ENCODE results near the gene MTA3. TPM values are rescaled to one million over a fixed set of nuclear protein-coding genes. Genes with fewer than 3 reads are reported as not detected.

Gene MTA3
- total and polyA plus RNA-seq, 8 donors: 23.9 to 82.8 (median 70.6) TPM

- peaks cover 0 to under 1% of the 10 kb centered on the region in 2 donors for H3K36me3 ChIP-seq
- ATAC-seq (no peak), DNase-seq (no peak)
- TF ChIP-seq, protein P1, sequence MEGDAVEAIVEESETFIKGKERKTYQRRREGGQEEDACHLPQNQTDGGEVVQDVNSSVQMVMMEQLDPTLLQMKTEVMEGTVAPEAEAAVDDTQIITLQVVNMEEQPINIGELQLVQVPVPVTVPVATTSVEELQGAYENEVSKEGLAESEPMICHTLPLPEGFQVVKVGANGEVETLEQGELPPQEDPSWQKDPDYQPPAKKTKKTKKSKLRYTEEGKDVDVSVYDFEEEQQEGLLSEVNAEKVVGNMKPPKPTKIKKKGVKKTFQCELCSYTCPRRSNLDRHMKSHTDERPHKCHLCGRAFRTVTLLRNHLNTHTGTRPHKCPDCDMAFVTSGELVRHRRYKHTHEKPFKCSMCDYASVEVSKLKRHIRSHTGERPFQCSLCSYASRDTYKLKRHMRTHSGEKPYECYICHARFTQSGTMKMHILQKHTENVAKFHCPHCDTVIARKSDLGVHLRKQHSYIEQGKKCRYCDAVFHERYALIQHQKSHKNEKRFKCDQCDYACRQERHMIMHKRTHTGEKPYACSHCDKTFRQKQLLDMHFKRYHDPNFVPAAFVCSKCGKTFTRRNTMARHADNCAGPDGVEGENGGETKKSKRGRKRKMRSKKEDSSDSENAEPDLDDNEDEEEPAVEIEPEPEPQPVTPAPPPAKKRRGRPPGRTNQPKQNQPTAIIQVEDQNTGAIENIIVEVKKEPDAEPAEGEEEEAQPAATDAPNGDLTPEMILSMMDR (IDR thresholded peaks at IDR 0.05): no peak
- no peak overlapping the region for H3K4me3 ChIP-seq
- no peaks in the 10 kb centered on the region for H3K9me3 ChIP-seq
- no peaks in the 10 kb centered on the region for H3K4me1 ChIP-seq
- H3K27ac ChIP-seq: no peak overlapping the region
- intact Hi-C loops (cut with DNase I): no loop called here
- H3K27me3 ChIP-seq: no peaks in the 10 kb centered on the region
Measured at GRCh38 chr2:42651057-42651456, 82.6 kb downstream of the MTA3 start.

DNA sequence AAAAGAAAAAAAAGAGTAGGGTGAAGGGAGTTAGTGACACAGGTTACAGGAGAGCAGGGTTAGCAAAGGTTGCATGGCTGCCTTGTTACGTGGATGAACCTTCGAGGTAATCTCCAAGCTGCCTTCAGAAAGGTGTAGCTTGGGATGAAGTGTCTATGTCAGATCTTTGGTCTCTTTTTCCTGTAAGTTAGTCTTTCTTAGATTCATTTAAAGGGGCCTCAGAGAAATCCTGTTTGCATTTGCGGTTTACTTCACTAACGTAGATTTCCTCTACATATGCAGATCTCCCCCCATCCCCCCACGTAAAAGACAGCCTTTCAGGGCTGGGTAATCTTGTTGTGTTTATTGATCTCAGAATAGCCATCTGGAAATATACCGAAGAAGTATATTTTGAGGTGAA, 83.7 kb downstream of the MTA3 start:
- intact Hi-C loops (cut with DNase I): no loop called here
- TF ChIP-seq, protein P1 (IDR thresholded peaks at IDR 0.05): no peak
- no peak overlapping the region for H3K4me3 ChIP-seq
- H3K4me1 ChIP-seq: no peaks in the 10 kb centered on the region
- no peak overlapping the region for H3K27ac ChIP-seq
- ATAC-seq (no peak), DNase-seq (no peak)
- no peaks in the 10 kb centered on the region for H3K27me3 ChIP-seq
- H3K36me3 ChIP-seq: no peaks in the 10 kb centered on the region
- H3K9me3 ChIP-seq: no peaks in the 10 kb centered on the region

DNA sequence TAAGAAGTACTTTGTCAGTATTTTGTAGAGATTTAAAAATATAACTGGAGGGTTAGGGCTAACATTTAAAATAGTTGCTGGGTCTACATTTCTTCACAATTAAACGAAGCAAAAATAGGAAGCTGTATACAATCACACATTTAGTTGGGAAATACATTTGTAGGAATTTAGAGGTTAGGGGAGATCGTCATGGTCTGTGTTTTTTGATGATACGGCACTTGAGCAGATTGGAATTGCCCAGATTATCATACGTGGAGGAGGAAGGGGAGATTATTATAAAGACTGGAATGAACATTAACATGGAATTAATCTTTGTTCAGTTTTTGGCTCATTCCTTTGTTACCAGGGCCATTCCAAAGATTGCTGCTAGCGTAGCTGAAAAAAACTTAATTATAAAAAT, 84.6 kb downstream of the MTA3 start:
- TF ChIP-seq, protein P1 (IDR thresholded peaks at IDR 0.05): no peak
- intact Hi-C loops (cut with DNase I): no loop called here
- no peaks in the 10 kb centered on the region for H3K27me3 ChIP-seq
- no peak overlapping the region for H3K4me3 ChIP-seq
- no peak overlapping the region for H3K27ac ChIP-seq
- no peak for ATAC-seq
- H3K9me3 ChIP-seq: no peaks in the 10 kb centered on the region
- H3K4me1 ChIP-seq: no peaks in the 10 kb centered on the region
- DNase-seq: no peak
- no peaks in the 10 kb centered on the region for H3K36me3 ChIP-seq

DNA sequence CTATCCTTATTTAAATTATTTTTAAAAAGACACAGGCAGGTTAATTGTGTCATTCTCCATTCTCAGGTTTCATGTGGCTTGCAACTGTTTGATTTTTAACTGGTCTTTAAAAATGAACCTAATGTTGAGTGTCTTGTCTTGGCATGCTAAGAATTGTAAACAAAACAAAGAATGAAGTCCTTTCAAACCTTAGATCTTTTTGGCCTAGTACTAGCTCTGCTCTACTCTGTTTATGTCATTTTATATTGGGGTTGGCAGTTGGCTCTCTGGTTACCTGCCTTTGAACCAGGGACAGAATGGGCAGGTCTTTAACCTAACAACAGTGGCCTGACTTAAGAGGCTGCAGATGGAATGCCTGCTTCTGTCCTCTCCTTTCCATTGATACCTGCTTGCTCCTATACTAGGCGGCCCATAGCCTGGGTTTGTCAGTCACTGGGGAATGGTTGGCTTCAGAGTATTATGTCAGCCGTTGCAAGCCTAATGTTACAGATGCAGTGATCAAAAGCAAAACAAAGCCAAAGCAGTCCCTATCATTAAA, 85.5 kb downstream of the MTA3 start:
- intact Hi-C loops (cut with DNase I): no loop called here
- peaks cover 0 to 8% of the 10 kb centered on the region in 2 donors for H3K36me3 ChIP-seq
- no peaks in the 10 kb centered on the region for H3K9me3 ChIP-seq
- H3K27ac ChIP-seq: no peak overlapping the region
- TF ChIP-seq, protein P1 (IDR thresholded peaks at IDR 0.05): no peak
- H3K27me3 ChIP-seq: no peaks in the 10 kb centered on the region
- no peak for DNase-seq
- H3K4me3 ChIP-seq: no peak overlapping the region
- ATAC-seq: no peak
- no peaks in the 10 kb centered on the region for H3K4me1 ChIP-seq

DNA sequence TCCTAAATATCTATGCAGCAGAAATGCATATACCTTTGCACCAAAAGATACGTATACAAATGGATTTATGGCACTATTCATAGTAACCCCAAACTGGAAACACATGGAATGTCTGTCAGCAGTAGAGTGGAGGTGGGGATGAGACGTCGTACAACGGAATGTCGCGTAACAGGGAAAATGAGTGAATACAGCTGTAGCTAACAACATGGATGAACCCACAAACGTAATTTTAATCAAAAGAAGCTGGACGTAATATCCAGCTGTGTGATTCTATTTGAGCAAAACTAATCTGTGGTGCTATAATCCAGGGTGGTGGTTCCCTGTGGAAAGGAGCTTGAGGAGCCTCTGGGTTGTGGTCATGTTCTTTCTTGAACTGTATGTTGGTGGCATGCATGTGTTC, 89.9 kb downstream of the MTA3 start:
- Histone ChIP-seq H3K27me3 (no peaks in the 10 kb centered on the region), H3K4me1 (peaks cover 0 to 5% of the 10 kb centered on the region in 2 donors), H3K36me3 (peaks cover 0 to 8% of the 10 kb centered on the region in 2 donors), H3K27ac (no peak overlapping the region), H3K4me3 (no peak overlapping the region), H3K9me3 (no peaks in the 10 kb centered on the region)
- ATAC-seq (no peak), DNase-seq (no peak)
- intact Hi-C loops (cut with DNase I): no loop called here
- TF ChIP-seq, protein P1 (IDR thresholded peaks at IDR 0.05): no peak
